ENCODE results near the gene SIRPA. TPM values are rescaled to one million over a fixed set of nuclear protein-coding genes. Genes with fewer than 3 reads are reported as not detected.

Gene SIRPA
- total RNA-seq, 1 donor from 2014 or later = 35.5 TPM

- no peak overlapping the region for H3K9ac ChIP-seq (ENCODE audit: low read length)
- Mint-ChIP-seq H3K36me3 (ENCODE audit: low read depth, unreplicated experiment) (peaks cover 4% of the 10 kb centered on the region), H3K27me3 (ENCODE audit: low read depth, unreplicated experiment) (peaks cover 8% of the 10 kb centered on the region), H3K4me3 (ENCODE audit: unreplicated experiment) (no peak overlapping the region), H3K27ac (ENCODE audit: unreplicated experiment) (no peak overlapping the region), H3K4me1 (ENCODE audit: low read depth, unreplicated experiment) (peaks cover 6% of the 10 kb centered on the region), H3K9me3 (ENCODE audit: unreplicated experiment) (peaks cover 4% of the 10 kb centered on the region)
- FAIRE-seq (no peak), DNase-seq (ENCODE audit: low read depth) (peak; percentile 45)
- H3K27ac ChIP-seq (ENCODE audit: low read depth, low read length) = no peak overlapping the region
- no peaks in the 10 kb centered on the region for H3K9me3 ChIP-seq (ENCODE audit: insufficient read depth, low read depth, low read length)
- no peak overlapping the region for H3K4me2 ChIP-seq (ENCODE audit: low read length)
- no peaks in the 10 kb centered on the region for H3K36me3 ChIP-seq (ENCODE audit: insufficient read depth, low read length)
- no peak for TF ChIP-seq EZH2 (IDR thresholded peaks at IDR 0.05; ENCODE audit: insufficient read depth, low read length)
- TF ChIP-seq CTCF (IDR thresholded peaks at IDR 0.05; ENCODE audit: insufficient read depth, low read depth, low read length) = no peak
- H3K79me2 ChIP-seq (ENCODE audit: insufficient read depth, low read length) = no peaks in the 10 kb centered on the region
- no peaks in the 10 kb centered on the region for H4K20me1 ChIP-seq (ENCODE audit: insufficient read depth, low read length)
- no peaks in the 10 kb centered on the region for H3K4me1 ChIP-seq (ENCODE audit: insufficient read depth, low read length)
- H3K27me3 ChIP-seq (ENCODE audit: insufficient read depth, low read length) = peaks cover 3% of the 10 kb centered on the region
- H3K4me3 ChIP-seq (ENCODE audit: insufficient read depth, low read depth, low read length) = no peak overlapping the region
- no peak overlapping the region for H2AFZ ChIP-seq (ENCODE audit: low read depth, low read length)
Measured at GRCh38 chr20:1874450-1875182, 20.6 kb upstream of the SIRPA start.

DNA sequence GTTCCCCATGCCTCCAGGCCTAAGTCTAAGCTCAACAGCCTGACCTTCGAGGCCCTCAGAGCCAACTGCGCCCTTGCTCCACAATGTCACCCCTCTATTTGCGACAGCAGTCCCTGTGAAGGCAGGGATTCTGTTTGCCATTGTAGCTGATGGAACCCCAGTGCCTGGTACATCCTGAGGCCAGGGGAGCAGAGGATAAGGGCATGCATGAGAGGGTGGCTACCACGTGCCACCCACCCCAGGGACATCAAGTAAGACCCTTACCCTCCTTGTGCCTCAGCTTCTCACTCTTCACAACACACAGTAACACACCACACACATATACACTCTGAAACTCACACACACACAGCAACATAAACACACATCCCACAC, 20.0 kb upstream of the SIRPA start:
- no peak for TF ChIP-seq EZH2 (IDR thresholded peaks at IDR 0.05; ENCODE audit: insufficient read depth, low read length)
- no peak for TF ChIP-seq CTCF (IDR thresholded peaks at IDR 0.05; ENCODE audit: insufficient read depth, low read depth, low read length)
- peaks cover 4% of the 10 kb centered on the region for H3K36me3 Mint-ChIP-seq (ENCODE audit: low read depth, unreplicated experiment)
- peaks cover 6% of the 10 kb centered on the region for H3K4me1 Mint-ChIP-seq (ENCODE audit: low read depth, unreplicated experiment)
- Histone ChIP-seq H3K4me1 (ENCODE audit: insufficient read depth, low read length) (no peaks in the 10 kb centered on the region), H3K27me3 (ENCODE audit: insufficient read depth, low read length) (peaks cover 3% of the 10 kb centered on the region), H3K27ac (ENCODE audit: low read depth, low read length) (no peak overlapping the region), H2AFZ (ENCODE audit: low read depth, low read length) (no peak overlapping the region), H3K79me2 (ENCODE audit: insufficient read depth, low read length) (no peaks in the 10 kb centered on the region), H3K9ac (ENCODE audit: low read length) (no peak overlapping the region), H3K4me3 (ENCODE audit: insufficient read depth, low read depth, low read length) (no peak overlapping the region), H3K9me3 (ENCODE audit: insufficient read depth, low read depth, low read length) (no peaks in the 10 kb centered on the region), H4K20me1 (ENCODE audit: insufficient read depth, low read length) (no peaks in the 10 kb centered on the region), H3K36me3 (ENCODE audit: insufficient read depth, low read length) (no peaks in the 10 kb centered on the region), H3K4me2 (ENCODE audit: low read length) (no peak overlapping the region)
- DNase-seq (ENCODE audit: low read depth) = no peak
- no peak overlapping the region for H3K27ac Mint-ChIP-seq (ENCODE audit: unreplicated experiment)
- no peak for FAIRE-seq
- no peak overlapping the region for H3K4me3 Mint-ChIP-seq (ENCODE audit: unreplicated experiment)
- peaks cover 5% of the 10 kb centered on the region for H3K9me3 Mint-ChIP-seq (ENCODE audit: unreplicated experiment)
- peaks cover 11% of the 10 kb centered on the region for H3K27me3 Mint-ChIP-seq (ENCODE audit: low read depth, unreplicated experiment)

- Histone ChIP-seq H2AFZ (ENCODE audit: low read depth, low read length) (no peak overlapping the region), H3K9me3 (ENCODE audit: insufficient read depth, low read depth, low read length) (no peaks in the 10 kb centered on the region), H3K4me3 (ENCODE audit: insufficient read depth, low read depth, low read length) (no peak overlapping the region), H4K20me1 (ENCODE audit: insufficient read depth, low read length) (no peaks in the 10 kb centered on the region), H3K79me2 (ENCODE audit: insufficient read depth, low read length) (no peaks in the 10 kb centered on the region), H3K36me3 (ENCODE audit: insufficient read depth, low read length) (no peaks in the 10 kb centered on the region), H3K4me2 (ENCODE audit: low read length) (no peak overlapping the region), H3K27me3 (ENCODE audit: insufficient read depth, low read length) (peaks cover 6% of the 10 kb centered on the region), H3K4me1 (ENCODE audit: insufficient read depth, low read length) (no peaks in the 10 kb centered on the region), H3K9ac (ENCODE audit: low read length) (no peak overlapping the region), H3K27ac (ENCODE audit: low read depth, low read length) (no peak overlapping the region)
- no peak for DNase-seq (ENCODE audit: low read depth)
- Mint-ChIP-seq H3K4me3 (ENCODE audit: unreplicated experiment) (no peak overlapping the region), H3K36me3 (ENCODE audit: low read depth, unreplicated experiment) (peaks cover 4% of the 10 kb centered on the region), H3K27ac (ENCODE audit: unreplicated experiment) (no peak overlapping the region), H3K27me3 (ENCODE audit: low read depth, unreplicated experiment) (peaks cover 14% of the 10 kb centered on the region), H3K9me3 (ENCODE audit: unreplicated experiment) (peaks cover 5% of the 10 kb centered on the region), H3K4me1 (ENCODE audit: low read depth, unreplicated experiment) (peaks cover 6% of the 10 kb centered on the region)
- TF ChIP-seq CTCF (IDR thresholded peaks at IDR 0.05; ENCODE audit: insufficient read depth, low read depth, low read length) (no peak), EZH2 (IDR thresholded peaks at IDR 0.05; ENCODE audit: insufficient read depth, low read length) (no peak)
- FAIRE-seq = no peak
Measured at GRCh38 chr20:1875762-1876161, 19.4 kb upstream of the SIRPA start.
